GM18951 (cell line): Measurements from ENCODE around the gene FIS1.

ENCODE experiments used
- POLR2A ChIP-seq: IDR thresholded peaks from 4 replicates; pipeline ENCODE4 v1.6.1; 2011; ENCODE audit warnings: mild to moderate bottlenecking; ENCODE audit not compliant: insufficient read length, insufficient read depth; ENCODE audit errors: extremely low read depth
- in situ Hi-C: fragments of 300-500 bp; cut with MboI; formaldehyde crosslinking; loops from one replicate; pipeline ENCODE4 v1.12.0; 2022; ENCODE audit warnings: low sequenced_read_pairs, mixed read lengths, inconsistent platforms; ENCODE audit not compliant: unreplicated experiment

FIS1 gene

DNA sequence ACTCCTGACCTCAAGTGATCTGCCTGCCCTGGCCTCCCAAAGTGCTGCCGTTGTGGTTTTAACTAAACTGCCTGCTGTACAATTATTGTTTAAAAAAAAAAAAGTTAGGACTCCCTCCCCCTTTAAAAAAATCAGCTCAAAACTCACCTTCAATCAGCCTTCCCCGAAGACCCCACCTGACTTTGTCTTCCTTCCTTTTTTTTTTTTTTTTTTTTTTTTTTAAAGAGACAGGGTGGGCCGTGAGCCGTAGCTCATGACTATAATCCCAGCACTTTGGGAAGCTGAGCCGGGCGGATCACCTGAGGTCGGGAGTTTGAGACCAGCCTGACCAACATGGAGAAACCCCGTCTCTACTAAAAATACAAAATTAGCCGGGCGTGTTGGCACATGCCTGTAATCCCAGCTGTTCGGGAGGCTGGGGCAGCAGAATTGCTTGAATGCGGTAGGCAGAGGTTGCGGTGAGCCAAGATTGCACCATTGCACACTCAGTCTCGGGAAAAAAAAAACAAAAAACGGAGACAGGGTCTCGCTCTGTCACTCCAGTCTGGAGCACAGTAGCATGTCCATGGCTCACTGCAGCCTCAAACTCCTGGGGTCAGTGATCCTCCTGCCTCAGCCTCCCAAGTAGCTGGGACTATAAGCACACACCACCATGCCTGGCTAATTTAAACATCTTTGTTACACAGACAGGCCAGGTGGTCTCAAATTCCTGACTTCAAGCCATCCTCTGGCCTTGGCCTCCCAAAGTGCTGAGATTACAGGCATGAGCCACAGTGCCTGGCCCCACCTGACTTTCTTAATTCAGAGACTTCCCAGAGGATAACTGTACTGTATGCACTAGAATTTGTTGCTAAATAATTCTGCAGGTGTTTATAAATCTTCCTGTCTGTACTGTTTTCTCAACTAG, 3.2 kb downstream of the FIS1 start:
- TF ChIP-seq POLR2A: no peak
- in situ Hi-C loops: no loop called here

DNA sequence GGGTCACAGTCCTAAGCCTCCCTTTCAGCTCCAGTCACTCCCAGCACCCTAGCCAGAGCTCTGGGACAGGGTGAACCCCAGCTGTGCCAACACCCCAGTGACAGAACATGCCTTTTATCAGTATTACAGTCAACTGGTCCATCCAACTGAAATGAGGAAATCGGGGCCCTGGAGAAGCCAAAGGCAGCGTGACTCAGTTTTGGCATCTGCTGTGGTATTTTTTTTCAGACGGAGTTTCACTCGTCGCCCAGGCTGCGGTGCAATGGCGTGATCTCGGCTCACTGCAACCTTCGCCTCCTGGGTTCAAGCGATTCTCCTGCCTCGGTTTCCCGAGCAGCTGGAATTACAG, 3.9 kb downstream of the FIS1 start:
- in situ Hi-C loops: no loop called here
- no peak for TF ChIP-seq POLR2A

DNA sequence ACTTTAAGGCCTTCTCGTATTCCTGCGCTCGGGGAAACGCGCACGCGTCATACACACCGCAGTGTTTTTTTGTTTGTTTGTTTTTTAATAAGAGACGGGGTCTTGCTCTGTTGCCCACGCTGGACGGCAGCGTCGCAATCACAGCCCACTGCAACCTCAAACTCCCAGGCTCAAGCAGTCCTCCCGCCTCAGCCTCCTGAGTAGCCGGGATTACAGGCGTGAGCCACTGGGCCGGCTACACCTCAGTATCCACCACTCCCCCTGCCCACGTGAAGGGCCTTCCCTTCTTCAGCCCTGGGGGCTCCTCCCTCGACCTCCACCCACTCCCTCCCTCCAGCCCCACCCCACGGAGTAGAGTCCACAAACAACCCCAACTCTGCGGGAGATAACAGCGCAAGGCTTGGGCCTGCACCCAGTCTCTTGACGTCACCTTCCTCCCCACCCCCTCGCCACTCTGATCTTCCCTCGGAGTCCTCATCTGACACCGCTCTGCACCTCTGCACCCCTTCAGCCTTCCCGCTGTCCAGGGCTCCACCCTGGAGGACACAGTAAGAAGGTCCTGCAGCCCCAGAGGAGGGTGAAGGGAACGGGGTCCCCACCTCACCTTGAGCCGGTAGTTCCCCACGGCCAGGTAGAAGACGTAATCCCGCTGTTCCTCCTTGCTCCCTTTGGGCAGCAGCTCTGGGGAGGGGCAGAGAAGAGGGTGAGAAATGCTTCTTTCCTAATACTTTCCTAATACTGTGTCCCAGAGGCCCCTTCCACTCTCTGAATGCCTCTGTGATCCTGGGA, 4.5 kb downstream of the FIS1 start:
- in situ Hi-C loops: no loop called here
- no peak for TF ChIP-seq POLR2A

DNA sequence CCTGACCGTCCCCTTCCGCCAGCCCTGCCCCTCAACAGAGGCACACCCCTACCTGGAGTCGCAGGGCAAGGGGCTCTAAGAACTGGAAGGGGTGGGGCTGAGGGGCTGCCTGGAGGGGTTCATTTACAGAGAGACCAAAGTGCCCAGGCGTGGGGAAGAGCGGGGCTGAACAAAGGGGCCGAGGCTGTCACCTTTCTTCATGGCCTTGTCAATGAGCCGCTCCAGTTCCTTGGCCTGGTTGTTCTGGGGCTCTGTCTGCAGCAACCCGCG, 5.0 kb downstream of the FIS1 start:
- TF ChIP-seq POLR2A: no peak

DNA sequence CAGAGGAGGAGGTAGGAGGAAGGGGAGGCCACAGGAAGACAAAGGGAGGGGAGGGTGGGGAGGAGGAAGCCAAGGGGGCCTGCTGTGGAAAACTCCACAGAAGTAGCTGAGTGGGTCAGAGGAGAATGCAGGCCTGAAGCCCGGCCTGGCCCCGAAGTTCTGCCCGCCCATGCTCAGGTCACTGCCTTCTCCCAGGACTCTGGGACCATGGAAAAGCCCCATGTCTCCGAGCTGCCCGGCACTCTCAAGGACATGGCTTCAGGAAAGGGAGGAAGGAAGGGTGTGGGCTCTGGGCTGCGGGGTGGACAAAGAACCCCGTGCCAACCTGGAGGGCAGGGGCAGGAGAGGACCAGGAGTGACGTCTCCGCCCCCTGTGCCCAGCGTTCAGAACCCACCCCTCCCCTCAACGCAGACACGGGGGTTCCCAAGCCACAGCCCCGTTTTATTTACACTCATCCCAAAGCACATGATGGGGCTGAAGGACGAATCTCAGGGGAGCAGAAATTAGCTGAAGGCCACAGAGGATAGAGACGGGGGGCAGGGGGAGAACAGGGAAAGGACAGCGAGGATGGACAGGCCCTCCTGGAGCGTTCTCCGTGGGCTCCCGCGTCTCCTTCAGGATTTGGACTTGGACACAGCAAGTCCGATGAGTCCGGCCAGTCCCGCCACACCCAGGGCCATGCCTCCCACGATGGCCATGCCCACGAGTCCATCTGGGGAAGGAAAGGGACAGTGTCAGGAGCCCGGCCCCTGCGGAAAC, 5.5 kb downstream of the FIS1 start:
- in situ Hi-C loops: no loop called here
- no peak for TF ChIP-seq POLR2A

More for the DNA sequence above, 5.0 kb downstream of the FIS1 start:
- in situ Hi-C loops: no loop called here

DNA sequence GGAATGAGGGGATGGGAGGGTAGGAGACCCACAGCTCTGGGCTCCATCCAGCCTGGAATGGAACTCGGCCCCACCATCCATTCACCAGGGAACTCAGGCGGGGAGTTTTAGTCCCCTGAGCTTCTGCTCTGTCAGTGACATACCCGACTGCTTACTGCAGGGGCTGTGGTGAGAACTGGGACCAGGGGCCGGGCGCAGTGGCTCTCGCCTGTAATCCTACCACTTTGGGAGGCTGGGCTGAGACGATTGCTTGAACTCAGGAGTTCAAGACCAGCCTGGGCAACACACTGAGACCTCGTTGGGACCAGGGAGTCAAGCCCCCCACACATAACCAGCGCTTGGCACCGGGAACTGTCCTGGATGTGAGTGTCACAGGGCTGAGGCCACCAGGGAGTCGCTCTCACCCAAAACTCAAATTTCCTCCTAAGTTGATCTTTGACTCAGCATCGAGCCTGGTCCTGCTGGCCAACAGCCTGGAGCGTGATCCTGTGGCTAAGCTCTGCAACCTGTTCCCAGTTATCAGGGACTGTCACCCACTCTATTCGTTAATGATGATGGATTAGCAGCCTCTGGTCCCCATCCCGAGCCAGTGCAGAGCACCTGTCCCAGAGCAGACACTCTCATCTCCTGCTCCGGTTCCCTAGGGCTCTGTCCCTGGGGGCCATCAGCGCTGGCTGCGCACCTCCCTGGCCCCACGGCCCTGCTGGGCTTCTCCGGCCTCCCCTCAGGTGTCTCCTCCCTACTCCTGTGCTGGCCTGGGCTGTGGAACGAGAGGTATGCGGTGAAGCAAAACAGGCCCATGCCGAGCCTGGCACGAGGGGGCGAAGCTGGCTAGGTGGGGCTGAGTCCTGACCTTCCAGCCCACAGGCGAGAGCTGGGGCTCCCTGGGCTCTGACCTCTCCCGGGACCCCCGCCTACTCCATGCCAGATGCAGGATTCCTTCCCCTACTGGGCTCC, 6.4 kb downstream of the FIS1 start:
- no peak for TF ChIP-seq POLR2A
- in situ Hi-C loops: no loop called here

DNA sequence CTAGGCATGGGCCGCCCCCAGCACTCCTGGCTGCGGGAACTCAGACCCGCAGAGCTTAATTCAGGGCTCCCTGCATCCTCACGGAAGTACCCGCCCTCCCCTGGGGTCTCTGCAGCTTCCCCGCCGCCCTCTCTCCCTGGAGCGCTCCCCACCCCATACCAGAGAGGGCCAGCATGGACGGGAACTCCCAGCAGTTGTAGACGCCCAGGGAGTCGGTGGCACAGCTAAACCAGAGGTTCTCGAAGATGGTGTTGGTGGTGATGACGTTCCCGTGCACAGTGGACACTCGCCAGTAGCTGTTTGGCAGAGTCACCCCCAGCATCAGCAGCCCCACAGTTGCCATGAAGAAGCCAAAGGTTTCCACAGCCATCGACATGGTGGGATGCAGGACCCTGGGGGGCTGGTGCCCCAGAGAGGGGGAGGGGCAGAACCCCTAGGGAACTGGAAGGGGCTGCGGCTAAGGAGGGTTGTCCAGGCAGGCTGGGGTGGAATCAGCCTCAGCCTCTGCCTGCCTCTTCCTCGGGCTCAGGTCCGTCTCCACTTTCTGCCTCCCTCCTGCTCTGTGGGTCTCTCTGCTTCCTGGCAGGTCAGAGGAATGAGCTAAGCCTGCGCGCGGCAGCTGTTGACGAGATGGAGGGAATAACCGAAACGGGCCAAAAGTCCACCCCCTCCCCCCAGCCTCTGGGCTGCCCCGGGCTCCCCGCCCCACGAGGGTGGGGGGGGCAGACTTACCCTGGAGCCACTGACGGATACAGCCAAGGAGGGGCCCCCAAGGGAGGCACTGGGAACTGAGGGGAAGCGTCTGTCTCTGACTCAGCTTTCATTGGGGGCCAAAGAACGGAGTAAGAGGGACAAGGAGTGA, 7.4 kb downstream of the FIS1 start, which contains the start of gene CLDN15:
TSS of gene CLDN15 (minus strand) at position 597 of the 862 bp plus-strand sequence. CDS start at position 376, 221 bp downstream.
- in situ Hi-C loops: no loop called here
- TF ChIP-seq POLR2A: no peak

DNA sequence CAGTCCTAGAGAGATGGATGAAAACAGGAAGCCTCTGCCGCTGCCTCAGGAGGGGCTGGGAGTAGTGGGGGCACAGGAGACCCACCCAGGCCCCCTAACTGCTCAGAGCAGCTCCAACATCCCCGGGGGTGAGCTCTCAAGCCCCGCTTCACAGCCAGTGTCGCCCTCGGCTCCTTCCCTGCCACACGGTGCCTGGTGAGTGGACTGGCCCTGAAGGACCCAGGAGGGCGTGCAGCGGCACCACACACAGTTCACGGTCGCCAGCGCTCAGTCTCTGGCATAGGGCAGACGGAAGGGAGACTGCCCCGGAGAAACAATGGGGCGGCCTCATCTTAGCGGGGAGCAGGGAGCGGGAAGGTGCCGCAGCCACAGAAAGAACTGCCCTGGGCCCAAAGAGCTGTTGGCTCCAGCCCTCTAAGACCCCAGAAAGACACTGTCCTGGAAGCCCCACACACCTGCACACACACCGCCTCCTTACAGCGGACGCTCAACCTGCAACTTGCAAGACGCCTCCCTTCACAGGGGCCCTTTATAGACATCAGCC, 8.5 kb downstream of the FIS1 start:
- no peak for TF ChIP-seq POLR2A
- in situ Hi-C loops: no loop called here

DNA sequence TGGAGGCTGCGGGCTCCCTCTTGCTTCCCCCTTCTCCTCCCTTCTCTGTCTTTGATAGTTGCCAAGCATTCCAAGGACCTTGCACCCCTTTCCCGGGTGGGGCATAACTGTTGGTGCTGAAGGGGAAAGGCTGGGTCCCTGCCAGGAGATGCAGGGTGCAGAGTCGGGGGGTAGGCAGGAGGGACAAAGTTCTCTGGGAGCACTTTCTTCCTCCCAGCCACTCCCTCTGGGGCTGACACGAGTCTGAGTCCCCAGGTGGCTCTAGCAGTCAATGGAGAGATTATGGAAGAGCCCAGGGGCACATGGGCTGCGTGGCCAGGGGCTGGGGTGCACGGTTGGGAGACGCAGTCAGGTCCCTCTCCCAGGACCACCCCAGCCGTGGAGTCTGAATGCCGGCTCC, 9.4 kb downstream of the FIS1 start:
- TF ChIP-seq POLR2A: no peak
- in situ Hi-C loops: no loop called here

DNA sequence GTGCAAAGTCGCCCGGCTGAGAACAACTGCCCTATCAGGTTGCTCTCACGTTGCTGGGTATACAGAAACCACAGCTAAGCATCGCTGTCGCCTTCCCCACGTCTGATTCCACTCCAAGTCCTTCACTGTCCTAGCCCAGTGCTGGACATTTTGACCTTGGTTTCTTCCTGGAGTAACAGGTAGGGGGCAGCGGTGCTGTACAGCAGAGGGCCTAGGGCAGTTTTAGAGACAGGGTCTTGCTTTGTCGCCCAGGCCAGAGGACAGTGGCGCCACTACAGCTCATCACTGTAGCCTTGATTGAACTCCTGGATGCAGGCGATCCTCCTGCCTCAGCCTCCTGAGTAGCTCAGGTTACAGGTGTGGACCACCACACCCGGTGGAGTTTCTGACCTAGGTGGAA, 9.8 kb downstream of the FIS1 start:
- in situ Hi-C loops: no loop called here
- no peak for TF ChIP-seq POLR2A

DNA sequence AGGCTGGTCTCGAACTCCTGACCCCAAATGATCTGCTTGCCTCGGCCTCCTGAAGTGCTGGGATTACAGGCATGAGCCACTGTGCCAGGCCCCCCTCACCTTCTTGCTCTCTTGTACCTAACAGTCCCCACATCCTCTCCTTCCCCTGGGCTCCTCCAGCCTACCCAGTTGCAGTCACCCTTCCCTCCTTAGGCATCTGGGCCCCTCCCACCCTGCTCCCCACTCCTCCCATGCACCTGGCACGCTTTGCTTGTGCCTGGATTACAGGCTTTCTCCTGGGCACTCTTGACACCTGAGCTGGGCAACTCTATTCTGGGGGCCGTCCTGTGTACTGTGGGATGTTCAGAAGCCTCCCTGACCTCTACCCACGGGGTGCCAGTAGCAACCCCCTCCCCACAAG, 10.2 kb downstream of the FIS1 start:
- TF ChIP-seq POLR2A: no peak
- in situ Hi-C loops: no loop called here

DNA sequence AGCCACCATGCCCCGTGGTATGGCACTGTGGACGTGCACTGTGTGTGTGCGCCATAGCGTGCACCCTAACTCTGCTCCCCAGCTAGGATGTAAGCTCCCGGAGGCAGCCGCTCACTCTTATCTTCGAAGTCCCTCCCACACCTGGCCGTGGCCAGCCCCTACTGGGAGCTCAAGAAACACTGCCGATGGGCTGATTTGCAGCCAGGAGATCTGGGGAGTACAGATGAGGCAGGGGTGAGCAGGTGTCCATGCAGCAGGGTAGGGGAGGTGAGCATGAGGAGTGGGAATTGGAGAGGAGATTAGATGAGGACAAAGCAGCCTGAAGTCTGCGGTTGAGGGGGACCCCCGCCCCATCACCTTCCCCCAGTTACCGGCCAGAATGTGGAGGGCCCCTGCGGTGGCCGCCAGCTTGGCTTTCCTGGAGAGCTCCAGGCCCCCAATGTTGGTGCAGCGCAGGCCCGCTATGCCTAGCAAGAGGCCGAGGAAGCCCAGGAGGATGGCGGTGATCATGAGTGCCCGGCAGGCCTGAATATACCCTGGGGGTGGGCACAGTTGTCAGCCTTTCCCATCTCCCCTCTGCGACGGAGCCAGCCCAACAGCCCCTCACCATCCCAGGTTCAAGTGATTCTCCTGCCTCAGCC, 10.9 kb downstream of the FIS1 start:
- in situ Hi-C loops: no loop called here
- no peak for TF ChIP-seq POLR2A
